GM19035 (cell line): ENCODE data around the gene CTNNB1.

Experiments
- ATAC-seq: cut with Tn5 transposase; IDR thresholded peaks from one replicate; pipeline ENCODE4 v1.9.1; 2021; ENCODE audit not compliant: unreplicated experiment

Gene CTNNB1

GRCh38 chr3:41198950-41199865, at the start of gene CTNNB1:
Gene CTNNB1 (plus strand): TSS chr3:41199505. CDS start chr3:41224069, 24,564 bp downstream.
- peak; percentile 76 for ATAC-seq

- no peak for ATAC-seq
These were observed 43.5 kb upstream of the CTNNB1 start for GRCh38 chr3:41155834-41156233.

GRCh38 chr3:41158947-41159346, 40.4 kb upstream of the CTNNB1 start:
- ATAC-seq, result no peak

- no peak for ATAC-seq
These were observed 39.6 kb upstream of the CTNNB1 start for GRCh38 chr3:41159588-41160189.

GRCh38 chr3:41162541-41162940, 36.8 kb upstream of the CTNNB1 start:
- no peak for ATAC-seq

- no peak for ATAC-seq
These were observed 36.3 kb upstream of the CTNNB1 start for GRCh38 chr3:41163006-41163405.

- ATAC-seq, result no peak
These were observed 35.9 kb upstream of the CTNNB1 start for GRCh38 chr3:41163421-41163820.

GRCh38 chr3:41164777-41165176, 34.5 kb upstream of the CTNNB1 start:
- ATAC-seq, result no peak

GRCh38 chr3:41167722-41168497, 31.4 kb upstream of the CTNNB1 start:
- ATAC-seq, result no peak

GRCh38 chr3:41169023-41169422, 30.3 kb upstream of the CTNNB1 start:
- no peak for ATAC-seq

GRCh38 chr3:41173926-41174885, 25.1 kb upstream of the CTNNB1 start:
- ATAC-seq, result no peak

- ATAC-seq, result no peak
These were observed 23.9 kb upstream of the CTNNB1 start for GRCh38 chr3:41175365-41175764.

GRCh38 chr3:41176596-41176995, 22.7 kb upstream of the CTNNB1 start:
- no peak for ATAC-seq

- ATAC-seq, result no peak
These were observed 20.7 kb upstream of the CTNNB1 start for GRCh38 chr3:41178576-41178975.

- ATAC-seq, result no peak
These were observed 18.9 kb upstream of the CTNNB1 start for GRCh38 chr3:41180396-41180795.

- ATAC-seq, result no peak
These were observed 16.7 kb upstream of the CTNNB1 start for GRCh38 chr3:41182504-41183059.

GRCh38 chr3:41184394-41184793, 14.9 kb upstream of the CTNNB1 start:
- no peak for ATAC-seq

- no peak for ATAC-seq
These were observed 13.0 kb upstream of the CTNNB1 start for GRCh38 chr3:41186297-41186696.

- ATAC-seq, result no peak
These were observed 11.0 kb upstream of the CTNNB1 start for GRCh38 chr3:41188306-41188705.
